Measurements from ENCODE around the gene TTC1.
"Not testable (repeated sequence)": the region's sequence is repeated elsewhere in the genome, so short reads cannot be mapped to it uniquely, and the experiment has no call there.

Gene TTC1, protein sequence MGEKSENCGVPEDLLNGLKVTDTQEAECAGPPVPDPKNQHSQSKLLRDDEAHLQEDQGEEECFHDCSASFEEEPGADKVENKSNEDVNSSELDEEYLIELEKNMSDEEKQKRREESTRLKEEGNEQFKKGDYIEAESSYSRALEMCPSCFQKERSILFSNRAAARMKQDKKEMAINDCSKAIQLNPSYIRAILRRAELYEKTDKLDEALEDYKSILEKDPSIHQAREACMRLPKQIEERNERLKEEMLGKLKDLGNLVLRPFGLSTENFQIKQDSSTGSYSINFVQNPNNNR

DNA sequence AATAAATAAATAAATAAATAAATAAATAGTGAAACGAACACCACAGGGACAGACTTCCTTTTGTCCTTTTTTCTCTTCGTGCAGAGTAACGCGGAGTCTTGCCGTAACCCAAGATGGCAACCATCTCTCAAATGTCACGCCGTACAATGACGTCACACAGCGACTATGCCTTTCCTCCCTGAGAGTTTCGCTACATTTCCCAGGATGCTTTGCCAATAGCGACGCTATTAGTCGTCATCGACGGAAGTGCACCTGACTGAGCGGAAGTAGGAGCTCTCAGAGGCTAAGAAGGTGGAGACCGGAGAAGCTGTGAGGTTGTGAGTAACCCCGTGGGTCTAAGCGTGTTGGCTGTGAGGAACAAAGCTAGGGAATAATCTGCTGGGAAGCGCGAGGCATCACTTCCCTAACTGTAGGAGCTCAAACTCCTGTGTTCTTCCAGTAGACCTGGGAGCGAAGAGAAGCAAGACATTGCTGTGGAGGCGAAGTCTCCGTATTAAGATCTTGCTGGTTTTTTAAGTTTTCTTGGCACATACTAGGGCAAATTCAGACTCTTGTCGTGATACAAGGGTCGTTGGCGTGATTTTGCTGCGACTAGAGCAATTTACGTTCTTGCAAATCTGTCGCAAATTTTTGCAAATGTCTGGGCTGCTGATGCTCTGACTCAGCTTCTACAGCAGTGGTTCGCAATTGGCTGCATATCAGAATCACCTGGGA is at the start of gene TTC1:
Gene TTC1, plus strand, starts transcription at position 263 of the 714 bp plus-strand sequence. CDS start 1,390 bp downstream, outside the sequence.
- TF ChIP-seq, protein P1, sequence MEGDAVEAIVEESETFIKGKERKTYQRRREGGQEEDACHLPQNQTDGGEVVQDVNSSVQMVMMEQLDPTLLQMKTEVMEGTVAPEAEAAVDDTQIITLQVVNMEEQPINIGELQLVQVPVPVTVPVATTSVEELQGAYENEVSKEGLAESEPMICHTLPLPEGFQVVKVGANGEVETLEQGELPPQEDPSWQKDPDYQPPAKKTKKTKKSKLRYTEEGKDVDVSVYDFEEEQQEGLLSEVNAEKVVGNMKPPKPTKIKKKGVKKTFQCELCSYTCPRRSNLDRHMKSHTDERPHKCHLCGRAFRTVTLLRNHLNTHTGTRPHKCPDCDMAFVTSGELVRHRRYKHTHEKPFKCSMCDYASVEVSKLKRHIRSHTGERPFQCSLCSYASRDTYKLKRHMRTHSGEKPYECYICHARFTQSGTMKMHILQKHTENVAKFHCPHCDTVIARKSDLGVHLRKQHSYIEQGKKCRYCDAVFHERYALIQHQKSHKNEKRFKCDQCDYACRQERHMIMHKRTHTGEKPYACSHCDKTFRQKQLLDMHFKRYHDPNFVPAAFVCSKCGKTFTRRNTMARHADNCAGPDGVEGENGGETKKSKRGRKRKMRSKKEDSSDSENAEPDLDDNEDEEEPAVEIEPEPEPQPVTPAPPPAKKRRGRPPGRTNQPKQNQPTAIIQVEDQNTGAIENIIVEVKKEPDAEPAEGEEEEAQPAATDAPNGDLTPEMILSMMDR (conservative IDR thresholded peaks at IDR 0.05; ENCODE audit: control insufficient read depth, insufficient read depth, low read depth, low read length): no peak
- peak within 1 kb of the TSS; percentile 73 for H3K4me3 ChIP-seq (ENCODE audit: control insufficient read depth, low read depth, low read length)
- peak; percentile 100 for DNase-seq (ENCODE audit: low read depth)

DNA sequence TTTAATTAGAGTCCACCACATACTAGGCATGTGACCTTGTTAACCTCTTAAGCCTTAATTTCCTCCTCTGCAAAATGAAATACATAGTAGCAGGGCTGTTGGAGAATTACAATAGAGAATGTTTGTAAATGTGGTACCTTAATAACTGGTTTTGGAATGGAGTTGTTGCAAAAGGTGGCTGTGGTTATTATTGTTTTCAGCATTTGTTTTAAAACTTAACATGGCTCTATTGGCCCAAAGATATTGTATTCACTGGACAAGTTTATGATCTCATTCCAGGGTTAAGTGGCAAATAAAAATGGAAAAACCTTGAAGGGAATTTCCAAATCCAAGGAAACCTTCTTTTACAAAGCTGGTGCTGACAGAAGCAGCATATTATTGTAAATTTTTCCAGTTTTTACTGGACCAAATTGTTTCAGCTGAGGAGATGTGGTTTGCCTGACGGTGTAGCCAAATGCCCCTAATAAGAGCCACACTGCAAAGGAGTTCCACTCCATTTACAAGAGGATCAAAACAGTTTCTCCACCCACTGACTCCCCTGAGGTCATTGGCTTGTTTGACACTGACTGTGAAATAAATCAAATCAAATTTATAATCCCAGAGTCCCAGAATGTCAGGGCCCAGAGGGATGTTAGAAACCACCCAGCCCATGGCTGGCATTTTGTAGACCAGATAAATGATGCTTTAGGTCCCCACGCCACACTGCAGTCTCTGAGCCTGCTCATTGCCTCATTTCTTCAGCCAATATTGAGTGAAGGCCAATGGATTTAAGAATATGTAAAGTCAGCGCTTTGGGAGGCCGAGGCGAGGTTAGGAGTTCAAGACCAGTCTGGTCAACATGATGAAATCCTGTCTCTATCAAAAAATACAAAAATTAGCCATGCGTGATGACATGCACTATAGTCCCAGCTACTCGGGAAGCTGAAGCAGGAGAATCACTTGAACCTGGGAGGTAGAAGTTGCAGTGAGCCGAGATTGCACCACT is 47.5 kb upstream of the TTC1 start:
- no peak for DNase-seq (ENCODE audit: low read depth)
- no peak overlapping the region for H3K4me3 ChIP-seq (ENCODE audit: control insufficient read depth, low read depth, low read length)
- TF ChIP-seq, protein P1 (conservative IDR thresholded peaks at IDR 0.05; ENCODE audit: control insufficient read depth, insufficient read depth, low read depth, low read length): no peak

DNA sequence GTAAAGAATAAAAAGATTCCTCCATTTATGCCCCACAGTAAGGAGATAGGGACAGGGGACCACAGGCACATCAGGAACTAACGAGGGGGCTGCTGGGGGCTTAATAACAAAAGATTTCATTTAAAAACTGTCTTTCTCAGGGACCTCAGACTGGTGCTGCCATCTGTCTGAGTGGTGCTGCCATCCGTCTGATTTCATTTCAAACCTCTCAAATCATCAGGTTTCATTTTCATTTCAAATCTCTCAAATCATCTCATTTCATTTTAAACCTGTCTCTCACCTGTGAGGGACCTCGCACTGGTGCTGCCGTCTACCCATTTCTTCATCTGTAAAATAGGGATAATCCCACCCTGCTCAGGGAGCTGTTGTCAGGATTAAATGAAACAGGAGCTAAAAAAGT is 46.7 kb upstream of the TTC1 start:
- H3K4me3 ChIP-seq (ENCODE audit: control insufficient read depth, low read depth, low read length): no peak overlapping the region
- DNase-seq (ENCODE audit: low read depth): no peak
- TF ChIP-seq, protein P1 (conservative IDR thresholded peaks at IDR 0.05; ENCODE audit: control insufficient read depth, insufficient read depth, low read depth, low read length): no peak

DNA sequence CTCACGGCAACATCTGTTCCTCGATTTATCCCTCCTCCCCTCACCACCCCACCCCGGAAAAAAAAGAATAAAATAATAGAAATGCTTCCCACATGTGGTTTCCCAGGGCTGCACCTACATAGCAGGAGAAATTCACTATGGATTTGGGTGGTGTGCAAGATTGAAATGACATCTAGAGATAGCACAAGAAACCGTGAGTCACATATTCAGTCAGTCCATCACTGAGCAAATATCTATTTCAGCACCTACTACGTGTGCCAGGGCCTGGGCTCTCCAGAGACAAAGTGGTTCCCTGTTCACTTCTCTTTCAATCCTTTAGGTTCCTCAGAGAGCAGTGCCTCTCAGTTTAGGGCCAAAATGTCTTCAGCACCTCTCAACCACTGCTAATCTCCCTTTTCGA is 45.0 kb upstream of the TTC1 start:
- TF ChIP-seq, protein P1 (conservative IDR thresholded peaks at IDR 0.05; ENCODE audit: control insufficient read depth, insufficient read depth, low read depth, low read length): no peak
- DNase-seq (ENCODE audit: low read depth): no peak
- H3K4me3 ChIP-seq (ENCODE audit: control insufficient read depth, low read depth, low read length): no peak overlapping the region

DNA sequence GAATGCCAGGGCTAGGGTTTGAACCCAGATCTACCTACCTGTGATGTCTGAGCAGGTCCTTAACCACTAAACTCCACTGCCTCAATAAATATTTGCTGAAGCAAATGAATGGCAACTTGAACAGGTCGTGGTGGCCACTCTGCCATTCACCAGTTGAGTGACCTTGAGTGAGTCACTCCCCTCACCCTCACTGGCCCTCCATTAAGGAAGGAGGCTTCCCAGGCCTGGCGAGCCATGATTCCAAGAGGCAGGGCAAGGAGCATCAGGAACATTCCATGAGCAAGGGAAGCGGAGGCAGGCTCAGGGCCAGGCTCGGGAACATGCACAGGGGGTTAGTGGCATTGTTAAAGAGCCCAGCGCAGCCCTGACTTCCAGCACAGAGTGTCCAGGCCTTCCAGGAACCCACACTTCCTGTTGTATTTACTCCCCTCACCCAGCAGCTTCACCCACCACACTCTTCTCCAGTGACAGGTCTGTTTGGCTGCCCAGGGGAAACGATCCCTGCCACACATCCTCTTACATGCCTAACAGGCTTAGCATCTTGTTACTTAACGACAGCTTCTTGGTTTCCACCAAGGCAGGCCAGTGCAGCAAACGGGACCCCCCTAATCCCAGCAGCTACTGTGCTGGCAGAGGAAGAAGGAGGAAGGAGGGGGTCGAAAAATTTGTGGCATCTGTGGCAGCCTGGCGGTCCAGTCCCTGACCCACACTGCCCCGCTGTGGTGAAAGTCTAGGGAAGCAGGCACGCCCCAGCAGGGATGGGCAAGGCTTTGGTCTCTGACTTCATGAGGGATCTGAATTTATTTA is 43.7 kb upstream of the TTC1 start:
- DNase-seq (ENCODE audit: low read depth): peak; percentile 52
- no peak overlapping the region for H3K4me3 ChIP-seq (ENCODE audit: control insufficient read depth, low read depth, low read length)
- TF ChIP-seq, protein P1 (conservative IDR thresholded peaks at IDR 0.05; ENCODE audit: control insufficient read depth, insufficient read depth, low read depth, low read length): peak; percentile 58

DNA sequence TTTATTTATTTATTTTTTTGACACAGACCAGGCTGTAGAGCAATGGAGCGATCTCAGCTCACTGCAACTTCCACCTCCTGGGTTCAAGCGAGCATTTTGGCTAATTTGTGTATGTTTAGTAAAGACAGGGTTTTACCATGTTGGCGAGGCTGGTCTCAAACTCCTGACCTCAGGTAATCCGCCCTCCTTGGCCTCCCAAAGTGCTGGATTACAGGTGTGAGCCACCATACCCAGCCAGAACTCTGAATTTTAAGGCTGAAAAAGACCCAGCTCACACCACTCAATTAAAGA is 43.2 kb upstream of the TTC1 start:
- not testable (repeated sequence) for DNase-seq (ENCODE audit: low read depth); H3K4me3 ChIP-seq (ENCODE audit: control insufficient read depth, low read depth, low read length)

All from fibroblast of mammary gland (primary cell).